HG03439 (cell line): ENCODE results near the gene CDO1.

Source experiments
- ATAC-seq: cut with Tn5 transposase; IDR thresholded peaks from one replicate; pipeline ENCODE4 v1.9.1; 2021; ENCODE audit warnings: mild to moderate bottlenecking, moderate library complexity; ENCODE audit not compliant: unreplicated experiment

CDO1 gene

DNA sequence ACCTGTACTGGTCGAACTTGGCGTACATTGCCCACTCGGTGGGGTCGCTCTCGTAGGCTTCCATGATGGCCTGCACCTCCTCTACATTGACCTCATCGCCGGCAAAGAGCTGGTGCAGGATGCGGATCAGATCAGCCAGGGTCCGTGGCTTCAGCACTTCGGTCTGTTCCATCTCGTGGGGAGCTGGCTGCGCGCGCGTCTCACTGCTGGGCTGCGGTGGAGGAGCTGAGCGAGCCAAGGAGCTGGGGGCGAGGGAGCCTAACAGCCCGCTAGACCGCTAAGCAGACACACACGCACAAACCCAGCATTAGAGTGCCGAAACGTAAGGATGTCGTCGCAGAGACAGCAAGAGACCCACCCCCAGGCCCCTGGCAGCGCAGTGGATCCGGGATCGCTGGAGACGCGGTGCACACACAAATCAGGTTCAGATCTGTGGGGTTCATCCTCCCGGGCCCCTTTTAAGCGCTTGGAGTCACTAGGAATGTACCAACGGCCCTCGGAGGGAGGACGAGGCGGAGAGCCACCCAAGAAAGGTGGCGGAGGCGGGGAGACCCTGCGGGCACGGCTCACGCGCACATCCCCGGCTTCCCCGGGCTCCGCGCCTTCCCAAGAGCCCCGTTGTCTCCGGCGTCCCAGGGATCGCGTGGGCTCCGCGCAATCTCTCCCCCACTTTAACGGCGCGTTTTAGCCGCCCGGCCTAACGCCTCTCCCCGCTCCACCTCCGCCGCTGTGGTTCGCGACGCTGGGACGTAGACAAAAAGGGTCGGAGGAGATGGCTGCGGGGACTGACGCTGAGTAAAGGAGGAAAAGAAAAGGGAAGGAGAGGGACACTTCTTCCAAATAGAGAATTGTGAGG, at the start of gene CDO1:
TSS of gene CDO1 (minus strand) at position 434 of the 856 bp plus-strand sequence. CDS start at position 172, 262 bp downstream.
- ATAC-seq: no peak

GRCh38 chr5:115859378-115859777, 42.9 kb upstream of the CDO1 start:
- no peak for ATAC-seq

DNA sequence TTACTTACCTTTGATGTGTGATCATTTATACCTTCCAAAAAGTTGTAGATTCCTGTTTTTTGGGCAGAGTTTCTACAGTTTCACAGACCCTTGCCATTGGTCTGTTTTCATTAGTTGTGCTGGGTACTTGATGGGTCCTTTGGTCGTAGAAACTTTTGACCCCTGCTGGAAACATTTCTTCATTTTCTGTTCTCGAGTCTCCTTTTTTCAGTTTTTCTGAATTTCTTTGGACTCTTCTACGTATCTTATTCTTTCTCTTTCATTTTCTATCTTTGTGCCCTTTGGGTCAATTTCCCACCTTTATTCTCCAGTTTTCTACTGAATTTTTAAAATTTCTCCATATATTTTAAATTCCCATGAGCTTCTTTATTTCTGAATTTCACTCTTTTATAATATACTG, 41.9 kb upstream of the CDO1 start:
- no peak for ATAC-seq

GRCh38 chr5:115857626-115858349, 41.3 kb upstream of the CDO1 start:
- no peak for ATAC-seq

- ATAC-seq: no peak
Measured at GRCh38 chr5:115857057-115857479, 40.6 kb upstream of the CDO1 start.

- no peak for ATAC-seq
Measured at GRCh38 chr5:115855959-115856358, 39.5 kb upstream of the CDO1 start.

DNA sequence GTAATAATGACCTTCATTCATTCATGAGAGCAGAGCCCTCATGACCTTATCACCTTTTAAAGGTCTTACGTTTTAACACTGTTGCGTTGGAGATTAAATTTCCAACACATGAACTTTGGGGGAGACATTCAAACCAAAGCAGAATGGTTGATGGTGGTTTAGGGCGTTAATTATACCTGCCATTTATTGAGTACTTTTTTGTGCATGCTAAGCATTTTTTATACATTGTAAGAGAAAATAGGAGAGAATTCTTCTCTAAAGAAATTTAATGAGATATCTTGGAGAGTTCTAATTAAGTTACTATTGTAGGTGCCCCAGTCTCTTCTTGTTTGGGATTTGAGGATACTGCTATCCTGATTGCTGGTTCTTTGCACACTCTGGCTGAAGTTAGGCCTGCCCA, 37.7 kb upstream of the CDO1 start:
- no peak for ATAC-seq

GRCh38 chr5:115850744-115851416, 34.4 kb upstream of the CDO1 start:
- ATAC-seq: no peak

GRCh38 chr5:115849258-115849798, 32.9 kb upstream of the CDO1 start:
- no peak for ATAC-seq

GRCh38 chr5:115847290-115847689, 30.8 kb upstream of the CDO1 start:
- ATAC-seq: no peak

DNA sequence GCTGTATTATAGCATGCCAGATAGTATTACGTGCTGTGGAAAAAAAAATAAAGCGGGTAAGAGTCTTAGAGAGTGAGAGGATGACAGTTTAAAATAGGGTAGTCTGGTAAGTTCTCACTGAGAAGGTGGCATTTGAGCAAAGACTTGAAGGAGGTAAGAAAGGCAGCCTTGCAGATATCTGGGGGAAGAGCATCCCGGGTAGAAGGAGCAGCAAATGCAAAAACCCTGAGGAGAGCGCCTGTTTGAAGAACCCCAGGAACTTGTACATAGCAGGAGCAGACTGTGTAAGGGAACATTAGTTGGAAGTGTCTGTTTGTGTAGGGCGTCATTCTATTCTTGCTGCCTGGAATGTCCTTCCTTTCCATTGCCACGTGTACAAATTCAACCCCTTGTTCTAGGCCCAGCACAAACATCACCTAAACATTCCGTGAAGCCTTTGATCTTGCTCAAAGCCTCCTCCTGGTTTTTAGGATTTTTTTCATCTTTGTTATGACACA, 27.9 kb upstream of the CDO1 start:
- no peak for ATAC-seq

DNA sequence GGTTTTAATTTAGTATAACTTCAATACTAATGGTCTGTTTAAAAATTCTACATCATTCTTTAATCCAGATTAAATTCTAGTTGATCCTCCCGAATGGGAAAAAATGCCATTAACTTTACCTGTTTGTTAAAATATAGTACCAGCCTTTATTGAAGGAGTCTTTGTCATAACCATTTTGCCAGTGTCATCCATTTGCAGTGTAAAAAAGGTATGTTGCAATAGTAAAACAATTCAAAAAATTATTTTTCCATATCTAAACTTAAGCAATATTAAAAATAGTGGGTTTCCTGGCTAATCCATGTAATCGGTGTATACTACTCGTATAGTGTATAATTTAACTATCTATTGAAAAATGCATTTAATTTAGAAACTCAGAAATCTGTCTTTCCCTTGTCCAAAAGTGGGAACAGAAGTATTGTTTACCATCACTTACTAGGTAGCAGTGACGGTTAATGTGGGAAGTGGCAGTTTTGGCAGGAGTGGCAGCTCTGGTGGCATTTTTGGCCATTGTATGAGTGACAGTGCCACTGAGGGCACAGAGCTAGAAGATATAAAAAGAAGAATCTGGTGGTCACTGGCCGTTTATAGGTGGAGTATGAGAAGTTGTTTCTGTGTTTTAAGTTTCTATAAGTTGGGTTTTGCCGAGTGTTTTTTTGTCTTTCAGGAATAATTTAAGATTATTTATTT, 27.1 kb upstream of the CDO1 start:
- ATAC-seq: no peak

DNA sequence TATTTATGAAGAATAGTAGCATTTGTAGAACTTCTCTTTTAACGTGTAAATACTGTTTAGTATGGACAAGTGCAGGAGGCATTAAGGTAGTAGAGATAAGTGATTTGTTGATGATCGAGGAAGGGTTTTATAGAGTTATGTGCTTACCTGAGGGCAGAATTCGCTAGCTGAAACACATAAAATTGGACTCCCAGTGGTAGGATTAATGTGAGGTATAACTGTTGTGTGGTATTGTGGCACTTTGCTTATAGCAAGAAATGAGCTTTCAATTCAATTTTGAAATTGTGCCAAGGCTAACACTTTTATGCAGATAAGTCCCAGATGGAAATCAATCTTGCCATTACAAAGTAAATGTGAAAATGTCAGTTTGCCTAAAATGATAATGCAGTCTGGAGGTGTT, 26.5 kb upstream of the CDO1 start:
- no peak for ATAC-seq

GRCh38 chr5:115842089-115842935, 25.9 kb upstream of the CDO1 start:
- ATAC-seq: peak; percentile 42

DNA sequence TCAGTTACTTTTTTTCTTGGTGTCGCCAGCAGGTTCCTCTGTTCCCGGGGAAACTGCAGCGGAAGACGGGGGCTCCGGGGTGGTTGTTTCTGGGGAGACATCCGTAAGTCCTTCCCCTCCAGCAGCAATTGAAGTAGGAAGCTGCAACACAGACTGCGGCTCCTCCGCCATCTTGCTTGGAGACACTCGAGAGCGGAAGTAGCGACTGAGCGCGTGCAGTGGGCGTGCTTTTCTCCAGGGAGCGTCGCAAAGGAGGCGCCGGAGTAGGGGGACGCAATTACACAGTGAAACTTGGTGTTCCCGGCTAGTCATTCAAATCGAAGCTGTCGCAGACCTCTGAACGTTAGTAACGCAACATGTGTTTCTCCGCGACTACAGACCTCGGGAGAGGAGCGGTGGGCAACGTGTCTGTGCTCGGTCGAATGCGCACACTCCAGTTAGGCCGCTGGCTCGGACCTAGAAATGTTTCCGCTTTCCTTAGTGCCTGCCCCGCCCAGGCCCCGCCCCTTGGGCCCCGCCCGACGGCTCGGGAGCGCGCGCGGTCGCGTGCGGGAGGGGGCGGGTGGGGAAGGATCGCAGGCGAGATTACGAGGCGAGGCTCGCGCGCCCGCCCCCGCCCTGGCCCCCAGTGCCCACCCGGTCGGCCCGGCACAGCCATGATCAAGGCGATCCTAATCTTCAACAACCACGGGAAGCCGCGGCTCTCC, 25.1 kb upstream of the CDO1 start, which contains the start of the genes AP3S1 and ATG12:
TSS of gene AP3S1 (plus strand) at position 554 of the 707 bp plus-strand sequence. CDS start at position 657, 103 bp downstream.
TSS of gene ATG12 (minus strand) at position 184 of the 707 bp plus-strand sequence. CDS start at position 171, 13 bp downstream.
- ATAC-seq: peak; percentile 90

DNA sequence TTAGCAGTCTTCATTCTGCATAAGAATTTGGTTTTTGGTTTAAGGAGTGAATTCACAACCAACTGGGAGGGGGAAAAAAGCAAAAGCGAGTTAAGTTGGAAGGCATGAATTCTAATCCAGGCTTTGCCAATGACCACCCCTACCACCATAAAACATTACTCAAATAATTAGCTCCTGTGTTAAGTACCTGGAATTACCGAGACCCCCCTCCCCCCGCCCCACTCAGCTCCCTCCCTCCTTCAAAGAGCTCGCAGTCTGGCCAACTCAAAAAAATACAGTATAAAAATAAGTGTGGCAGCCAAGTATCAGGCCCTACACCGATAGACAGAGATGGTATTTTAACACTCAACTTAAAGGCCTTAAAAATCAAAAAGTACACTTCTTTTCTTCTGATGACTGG, 24.4 kb upstream of the CDO1 start:
- ATAC-seq: no peak

GRCh38 chr5:115838885-115839518, 22.5 kb upstream of the CDO1 start:
- no peak for ATAC-seq

DNA sequence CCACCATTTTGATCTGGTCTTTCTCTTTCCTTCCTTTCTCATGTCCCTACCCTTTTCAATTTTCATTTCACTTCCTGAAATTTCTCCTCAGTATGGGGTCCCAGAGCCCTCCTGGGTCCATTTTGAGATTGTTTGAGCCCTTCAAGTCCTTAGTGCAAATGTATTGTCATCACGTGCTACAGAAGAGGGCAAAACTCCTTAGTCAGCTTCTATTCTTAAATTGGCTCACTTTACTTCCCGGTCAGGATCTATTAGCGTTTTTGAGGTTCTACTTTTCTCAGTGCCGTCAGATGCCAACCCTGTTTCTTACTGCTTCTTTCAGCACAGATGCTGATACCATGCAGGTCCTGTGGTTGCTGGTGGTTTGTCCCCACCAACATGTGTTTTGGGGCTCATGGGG, 19.0 kb upstream of the CDO1 start:
- no peak for ATAC-seq
